IMR-90 (cell line): ENCODE results near the gene RAB11FIP3. TPM values are rescaled to one million over a fixed set of nuclear protein-coding genes. Genes with fewer than 3 reads are reported as not detected.
A peak's percentile ranks its signal among the peaks of the same experiment; 100 is the strongest.

Source experiments
- ATAC-seq: fragments of 200-7000 bp; cut with Tn5 transposase; 2 replicates; pipeline ENCODE4 v1.9.1; 2020; ENCODE audit warnings: low read depth, mild to moderate bottlenecking, moderate library complexity
- BruUV-seq: library from RNA; stranded (reverse); fragments of 400-500 nt; replicated peaks from 2 replicates; lab custom pipeline; 2021; lab: Mats Ljungman, UMichigan
- CTCF ChIA-PET: fragments of 300-600 bp; formaldehyde crosslinking; extraction: SDS; loops from one replicate; lab custom pipeline; 2021; ENCODE audit warnings: antibody characterized with exemption; lab: Yijun Ruan, JAX
- POLR2A ChIA-PET: fragments of 300-600 bp; sonication (Branson Sonifier 250); formaldehyde crosslinking; loops from one replicate; lab custom pipeline; 2022; ENCODE audit warnings: antibody characterized with exemption; ENCODE audit not compliant: unreplicated experiment; lab: Charles Lee
- DNase-seq: peaks from one replicate; pipeline ENCODE4 v3.0.0; 2013
- H2AFZ ChIP-seq: replicated peaks from 2 replicates; pipeline ENCODE3; 2013; ENCODE audit warnings: low read length, mild to moderate bottlenecking; ENCODE audit not compliant: poor library complexity
- H2AK5ac ChIP-seq: 2 replicates; pipeline ENCODE4 v1.6.1; 2013; ENCODE audit warnings: low read depth, low read length, inconsistent platforms
- H2AK9ac ChIP-seq: replicated peaks from 2 replicates; pipeline ENCODE3; 2013; ENCODE audit warnings: mild to moderate bottlenecking, low read depth, low read length, moderate library complexity; ENCODE audit not compliant: poor library complexity
- H2BK120ac ChIP-seq: 2 replicates; pipeline ENCODE4 v1.6.1; 2013; ENCODE audit warnings: low read depth, low read length, inconsistent platforms
- H2BK15ac ChIP-seq: 3 replicates; pipeline ENCODE4 v1.6.1; 2013; ENCODE audit warnings: low read depth, low read length, inconsistent platforms
- H2BK20ac ChIP-seq: 2 replicates; pipeline ENCODE4 v1.6.1; 2013; ENCODE audit warnings: low read depth, mild to moderate bottlenecking, inconsistent platforms, low read length, moderate library complexity
- H2BK5ac ChIP-seq: 2 replicates; pipeline ENCODE4 v1.6.1; 2013; ENCODE audit warnings: mild to moderate bottlenecking, low read depth, low read length, inconsistent platforms; ENCODE audit not compliant: poor library complexity, severe bottlenecking
- H3K14ac ChIP-seq: replicated peaks from 2 replicates; pipeline ENCODE4 v1.6.1; 2013; ENCODE audit warnings: low read depth, low read length, inconsistent platforms
- H3K18ac ChIP-seq: 2 replicates; pipeline ENCODE4 v1.6.1; 2013; ENCODE audit warnings: low read depth, low read length, control low read depth
- H3K23ac ChIP-seq: 2 replicates; pipeline ENCODE4 v1.6.1; 2013; ENCODE audit warnings: low read depth, low read length, inconsistent platforms
- H3K27ac ChIP-seq: 2 replicates; pipeline ENCODE4 v1.5.1; 2013; ENCODE audit warnings: mild to moderate bottlenecking, control low read depth, low read length; ENCODE audit not compliant: insufficient read depth
- H3K27me3 ChIP-seq: 2 replicates; pipeline ENCODE4 v1.6.1; 2013; ENCODE audit warnings: low read length; ENCODE audit not compliant: control insufficient read depth, insufficient read depth
- H3K36me3 ChIP-seq: 2 replicates; pipeline ENCODE4 v1.6.1; 2013; ENCODE audit warnings: low read length, mixed read lengths; ENCODE audit not compliant: control insufficient read depth, insufficient read depth
- H3K4ac ChIP-seq: 2 replicates; pipeline ENCODE4 v1.6.1; 2013; ENCODE audit warnings: low read depth, low read length, inconsistent platforms
- H3K4me1 ChIP-seq: 2 replicates; pipeline ENCODE4 v1.6.1; 2013; ENCODE audit warnings: low read length, mixed read lengths; ENCODE audit not compliant: control insufficient read depth, insufficient read depth
- H3K4me2 ChIP-seq: 2 replicates; pipeline ENCODE4 v1.6.1; 2013; ENCODE audit warnings: low read depth, mild to moderate bottlenecking, control low read depth, low read length, moderate library complexity
- H3K4me3 ChIP-seq: 2 replicates; pipeline ENCODE4 v1.5.1; 2013; ENCODE audit warnings: low read depth, mild to moderate bottlenecking, control low read depth, low read length, moderate library complexity; ENCODE audit not compliant: insufficient read depth
- H3K56ac ChIP-seq: 2 replicates; pipeline ENCODE4 v1.6.1; 2013; ENCODE audit warnings: low read length, inconsistent platforms; ENCODE audit not compliant: insufficient read depth; ENCODE audit errors: extremely low read depth
- H3K79me1 ChIP-seq, 2 experiments: 2 replicates each; pipeline ENCODE4 v1.6.1; 2013; ENCODE audit warnings: low read length in 2 of 2, inconsistent platforms in 1 of 2, low read depth in 1 of 2
- H3K9ac ChIP-seq: 2 replicates; pipeline ENCODE4 v1.6.1; 2013; ENCODE audit warnings: low read depth, low read length, control low read depth
- H3K9me1 ChIP-seq: 2 replicates; pipeline ENCODE4 v1.6.1; 2013; ENCODE audit warnings: low read length, inconsistent platforms; ENCODE audit not compliant: insufficient read depth
- H3K9me3 ChIP-seq: 2 replicates; pipeline ENCODE4 v1.6.1; 2013; ENCODE audit warnings: low read length; ENCODE audit not compliant: control insufficient read depth, insufficient read depth
- H4K20me1 ChIP-seq: 2 replicates; pipeline ENCODE4 v1.6.1; 2013; ENCODE audit warnings: low read length, inconsistent platforms; ENCODE audit not compliant: insufficient read depth
- H4K5ac ChIP-seq: 2 replicates; pipeline ENCODE4 v1.6.1; 2013; ENCODE audit warnings: mild to moderate bottlenecking, low read depth, low read length, control low read depth
- H4K8ac ChIP-seq, 2 experiments: 2 replicates each; pipeline ENCODE4 v1.6.1; 2013; ENCODE audit warnings: low read depth in 2 of 2, low read length in 2 of 2, control low read depth in 1 of 2, inconsistent platforms in 1 of 2
- H4K91ac ChIP-seq: 2 replicates; pipeline ENCODE4 v1.6.1; 2013; ENCODE audit warnings: low read depth, low read length, inconsistent platforms; ENCODE audit not compliant: insufficient read depth
- BHLHE40 ChIP-seq: fragments of 150-350 bp; IDR thresholded peaks from 2 replicates; pipeline ENCODE4 v1.6.1; 2016; ENCODE audit warnings: mild to moderate bottlenecking, low read depth, low read length
- CEBPB ChIP-seq: IDR thresholded peaks from 2 replicates; pipeline ENCODE4 v1.6.1; 2012; ENCODE audit warnings: low read depth, low read length, improper control_type of control experiment
- CHD1 ChIP-seq: IDR thresholded peaks from 2 replicates; pipeline ENCODE4 v1.6.1; 2012; ENCODE audit warnings: low read depth, low read length, improper control_type of control experiment
- FOS ChIP-seq: fragments of 150-350 bp; IDR thresholded peaks from 2 replicates; pipeline ENCODE4 v1.6.1; 2016; ENCODE audit warnings: low read depth, low read length
- MAFK ChIP-seq: IDR thresholded peaks from 2 replicates; pipeline ENCODE4 v1.6.1; 2012; ENCODE audit warnings: low read depth, low read length, improper control_type of control experiment
- MAZ ChIP-seq: IDR thresholded peaks from 2 replicates; pipeline ENCODE4 v1.6.1; 2012; ENCODE audit warnings: low read depth, mild to moderate bottlenecking, low read length, improper control_type of control experiment, moderate library complexity, borderline replicate concordance
- MXI1 ChIP-seq: IDR thresholded peaks from 2 replicates; pipeline ENCODE4 v1.6.1; 2012; ENCODE audit warnings: low read depth, mild to moderate bottlenecking, low read length, moderate library complexity, borderline replicate concordance
- NFE2L2 ChIP-seq: fragments of 150-350 bp; IDR thresholded peaks from 2 replicates; pipeline ENCODE4 v1.6.1; 2016; ENCODE audit warnings: low read depth, mild to moderate bottlenecking, low read length
- POLR2A ChIP-seq: IDR thresholded peaks from 2 replicates; pipeline ENCODE4 v1.6.1; 2012; ENCODE audit warnings: mild to moderate bottlenecking, low read depth, low read length
- RAD21 ChIP-seq: IDR thresholded peaks from 2 replicates; pipeline ENCODE4 v1.6.1; 2012; ENCODE audit warnings: low read length, improper control_type of control experiment
- RCOR1 ChIP-seq: IDR thresholded peaks from 2 replicates; pipeline ENCODE4 v1.6.1; 2012; ENCODE audit warnings: mild to moderate bottlenecking, low read length, improper control_type of control experiment; ENCODE audit not compliant: insufficient replicate concordance
- RFX5 ChIP-seq: IDR thresholded peaks from 2 replicates; pipeline ENCODE4 v1.8.0; 2012; ENCODE audit warnings: low read depth, mild to moderate bottlenecking, low read length, moderate library complexity
- SMC3 ChIP-seq: fragments of 150-350 bp; IDR thresholded peaks from 2 replicates; pipeline ENCODE4 v1.6.1; 2016; ENCODE audit warnings: low read depth, mild to moderate bottlenecking, antibody characterized with exemption, low read length, moderate library complexity
- WGBS, 2 experiments: methylation state at CpG; one replicate each; pipeline versions ENCODE4 v1.1.5 to v1.1.7; 2013; ENCODE audit warnings: missing lambda C conversion rate in 2 of 2; ENCODE audit not compliant: insufficient read length in 1 of 2; ENCODE audit errors: extremely low coverage in 2 of 2; 5-methylcytosine and 5-hydroxymethylcytosine counted together
- dilution Hi-C: fragments of 300-500 bp; cut with HindIII; formaldehyde crosslinking; loops from one replicate; pipeline ENCODE4 v1.14.3; 2018; ENCODE audit warnings: low sequenced_read_pairs; ENCODE audit not compliant: unreplicated experiment
- in situ Hi-C: fragments of 300-500 bp; cut with MboI; formaldehyde crosslinking; loops from 3 replicates; pipeline ENCODE4 v1.14.3; 2019; ENCODE audit warnings: low sequenced_read_pairs, inconsistent platforms, mixed read lengths
- intact Hi-C: fragments of 100-400 bp; cut with micrococcal nuclease; formaldehyde crosslinking; loops from 2 replicates; pipeline ENCODE4 v1.10.0; 2022
- polyA plus RNA-seq, 3 experiments: library from polyadenylated mRNA; depleted of rRNA; stranded (reverse); fragments of >200 nt; gene quantifications; 2 replicates each; pipeline ENCODE4 v1.2.3, GENCODE V29; 2012; ENCODE audit warnings: low replicate concordance in 1 of 3
- total RNA-seq: library from RNA; depleted of rRNA; stranded (reverse); fragments of >200 nt; gene quantifications from 2 replicates; pipeline ENCODE4 v1.2.3, GENCODE V29; 2012
- TF ChIP-seq, protein P1 (sequence below): conservative IDR thresholded peaks from 2 replicates; pipeline ENCODE4 v1.5.1; 2012; ENCODE audit warnings: mild to moderate bottlenecking, low read depth, low read length, improper control_type of control experiment
- TF ChIP-seq, protein P2 (sequence below): fragments of 150-350 bp; IDR thresholded peaks from 2 replicates; pipeline ENCODE4 v1.6.1; 2016; ENCODE audit warnings: low read depth, mild to moderate bottlenecking, low read length, moderate library complexity, borderline replicate concordance
- TF ChIP-seq, protein P3 (sequence below): fragments of 150-350 bp; IDR thresholded peaks from 2 replicates; pipeline ENCODE4 v1.6.1; 2017; ENCODE audit warnings: mild to moderate bottlenecking, antibody characterized with exemption, low read length, low read depth

Gene RAB11FIP3
- total and polyA plus RNA-seq, 2 of the 4 experiments (the other 2 are of a cell fraction) = 7.5 to 22.5 TPM

DNA sequence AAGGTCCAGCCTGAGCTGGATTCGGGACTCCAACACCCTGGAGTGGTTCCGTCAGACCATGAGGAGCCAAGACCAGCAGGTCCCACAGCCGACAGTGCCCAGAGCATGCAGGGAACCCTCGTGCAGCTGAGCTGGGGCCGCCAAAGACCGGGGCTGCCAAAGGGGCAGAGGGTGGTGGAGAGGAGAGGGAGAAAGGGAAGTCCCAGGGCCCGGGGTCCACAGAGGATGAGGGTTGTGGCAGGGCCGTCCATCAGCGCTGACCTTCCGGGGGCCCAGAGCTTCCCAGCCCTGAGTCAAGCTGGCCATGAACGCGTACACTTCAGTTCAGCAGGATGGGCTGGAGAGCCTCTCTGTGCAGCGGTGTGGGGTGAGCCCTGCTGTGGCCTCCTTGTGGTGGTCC is 95.4 kb downstream of the RAB11FIP3 start:
- WGBS, 2 experiments = 93% methylated on average over 2 of the region's 13 CpGs; no CpG with 5 or more reads in 1 of the 2 experiments
- dilution Hi-C loops = no loop called here

More for the DNA sequence above, 95.4 kb downstream of the RAB11FIP3 start:
- H3K4ac ChIP-seq = no peak overlapping the region
- H2BK20ac ChIP-seq = no peak overlapping the region
- H3K56ac ChIP-seq = no peak overlapping the region
- no peak overlapping the region for H2BK120ac ChIP-seq
- intact Hi-C loops = no loop called here
- DNase-seq (no peak), ATAC-seq (no peak)
- no TSS peak for BruUV-seq
- no peak overlapping the region for H3K14ac ChIP-seq
- CTCF ChIA-PET = interaction anchor here (0.5 kb wide), 1 partner anchor 162 kb away, joined by 3 read pairs; no protein-coding TSS in a partner anchor
- H3K4me3 ChIP-seq = no peak overlapping the region
- no peak for TF ChIP-seq FOS
- no peak for TF ChIP-seq RAD21
- no peak for TF ChIP-seq RFX5
- no peak for TF ChIP-seq MAZ
- no peak for TF ChIP-seq POLR2A
- TF ChIP-seq, protein P1, sequence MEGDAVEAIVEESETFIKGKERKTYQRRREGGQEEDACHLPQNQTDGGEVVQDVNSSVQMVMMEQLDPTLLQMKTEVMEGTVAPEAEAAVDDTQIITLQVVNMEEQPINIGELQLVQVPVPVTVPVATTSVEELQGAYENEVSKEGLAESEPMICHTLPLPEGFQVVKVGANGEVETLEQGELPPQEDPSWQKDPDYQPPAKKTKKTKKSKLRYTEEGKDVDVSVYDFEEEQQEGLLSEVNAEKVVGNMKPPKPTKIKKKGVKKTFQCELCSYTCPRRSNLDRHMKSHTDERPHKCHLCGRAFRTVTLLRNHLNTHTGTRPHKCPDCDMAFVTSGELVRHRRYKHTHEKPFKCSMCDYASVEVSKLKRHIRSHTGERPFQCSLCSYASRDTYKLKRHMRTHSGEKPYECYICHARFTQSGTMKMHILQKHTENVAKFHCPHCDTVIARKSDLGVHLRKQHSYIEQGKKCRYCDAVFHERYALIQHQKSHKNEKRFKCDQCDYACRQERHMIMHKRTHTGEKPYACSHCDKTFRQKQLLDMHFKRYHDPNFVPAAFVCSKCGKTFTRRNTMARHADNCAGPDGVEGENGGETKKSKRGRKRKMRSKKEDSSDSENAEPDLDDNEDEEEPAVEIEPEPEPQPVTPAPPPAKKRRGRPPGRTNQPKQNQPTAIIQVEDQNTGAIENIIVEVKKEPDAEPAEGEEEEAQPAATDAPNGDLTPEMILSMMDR = no peak
- no peak for TF ChIP-seq BHLHE40
- no peak for TF ChIP-seq CHD1
- no peak for TF ChIP-seq RCOR1
- TF ChIP-seq NFE2L2 = no peak
- TF ChIP-seq SMC3 = no peak
- TF ChIP-seq, protein P2, sequence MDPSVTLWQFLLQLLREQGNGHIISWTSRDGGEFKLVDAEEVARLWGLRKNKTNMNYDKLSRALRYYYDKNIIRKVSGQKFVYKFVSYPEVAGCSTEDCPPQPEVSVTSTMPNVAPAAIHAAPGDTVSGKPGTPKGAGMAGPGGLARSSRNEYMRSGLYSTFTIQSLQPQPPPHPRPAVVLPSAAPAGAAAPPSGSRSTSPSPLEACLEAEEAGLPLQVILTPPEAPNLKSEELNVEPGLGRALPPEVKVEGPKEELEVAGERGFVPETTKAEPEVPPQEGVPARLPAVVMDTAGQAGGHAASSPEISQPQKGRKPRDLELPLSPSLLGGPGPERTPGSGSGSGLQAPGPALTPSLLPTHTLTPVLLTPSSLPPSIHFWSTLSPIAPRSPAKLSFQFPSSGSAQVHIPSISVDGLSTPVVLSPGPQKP = no peak
- TF ChIP-seq MXI1 = no peak
- TF ChIP-seq, protein P3, sequence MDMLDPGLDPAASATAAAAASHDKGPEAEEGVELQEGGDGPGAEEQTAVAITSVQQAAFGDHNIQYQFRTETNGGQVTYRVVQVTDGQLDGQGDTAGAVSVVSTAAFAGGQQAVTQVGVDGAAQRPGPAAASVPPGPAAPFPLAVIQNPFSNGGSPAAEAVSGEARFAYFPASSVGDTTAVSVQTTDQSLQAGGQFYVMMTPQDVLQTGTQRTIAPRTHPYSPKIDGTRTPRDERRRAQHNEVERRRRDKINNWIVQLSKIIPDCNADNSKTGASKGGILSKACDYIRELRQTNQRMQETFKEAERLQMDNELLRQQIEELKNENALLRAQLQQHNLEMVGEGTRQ = no peak
- TF ChIP-seq MAFK = no peak
- no peak for TF ChIP-seq CEBPB
- H3K79me1 ChIP-seq = peaks cover 0 to 36% of the 10 kb centered on the region in 2 experiments; a peak in 2 of 4 replicates
- POLR2A ChIA-PET = no interaction called here
- peak overlapping the region; percentile 55 for H2AK9ac ChIP-seq
- H2AK5ac ChIP-seq = no peak overlapping the region
- no peak overlapping the region for H2BK15ac ChIP-seq
- no peak overlapping the region for H3K27ac ChIP-seq
- H3K23ac ChIP-seq = no peak overlapping the region
- no peak overlapping the region for H4K8ac ChIP-seq
- H3K36me3 ChIP-seq = peaks cover 37% of the 10 kb centered on the region
- no peak overlapping the region for H2BK5ac ChIP-seq
- H3K27me3 ChIP-seq = no peaks in the 10 kb centered on the region
- H4K5ac ChIP-seq = no peak overlapping the region
- H3K9me1 ChIP-seq = peaks cover 6% of the 10 kb centered on the region; the same call in 1 of the 2 replicates
- no peak overlapping the region for H4K91ac ChIP-seq
- H2AFZ ChIP-seq = peak overlapping the region; percentile 58
- peaks cover 8% of the 10 kb centered on the region for H3K4me1 ChIP-seq
- in situ Hi-C loops = no loop called here
- H3K18ac ChIP-seq = no peak overlapping the region
- peaks cover 27% of the 10 kb centered on the region for H4K20me1 ChIP-seq
- no peak overlapping the region for H3K9ac ChIP-seq
- H3K4me2 ChIP-seq = no peak overlapping the region
- H3K9me3 ChIP-seq = no peaks in the 10 kb centered on the region
